Measurements from ENCODE around the gene BLNK. TPM values are rescaled to one million over a fixed set of nuclear protein-coding genes. Genes with fewer than 3 reads are reported as not detected.

The BLNK gene
- total and polyA plus RNA-seq, 7 experiments from 2014 or later, result 0.17 to 6.5 (median 0.55) TPM; not detected in 1

DNA sequence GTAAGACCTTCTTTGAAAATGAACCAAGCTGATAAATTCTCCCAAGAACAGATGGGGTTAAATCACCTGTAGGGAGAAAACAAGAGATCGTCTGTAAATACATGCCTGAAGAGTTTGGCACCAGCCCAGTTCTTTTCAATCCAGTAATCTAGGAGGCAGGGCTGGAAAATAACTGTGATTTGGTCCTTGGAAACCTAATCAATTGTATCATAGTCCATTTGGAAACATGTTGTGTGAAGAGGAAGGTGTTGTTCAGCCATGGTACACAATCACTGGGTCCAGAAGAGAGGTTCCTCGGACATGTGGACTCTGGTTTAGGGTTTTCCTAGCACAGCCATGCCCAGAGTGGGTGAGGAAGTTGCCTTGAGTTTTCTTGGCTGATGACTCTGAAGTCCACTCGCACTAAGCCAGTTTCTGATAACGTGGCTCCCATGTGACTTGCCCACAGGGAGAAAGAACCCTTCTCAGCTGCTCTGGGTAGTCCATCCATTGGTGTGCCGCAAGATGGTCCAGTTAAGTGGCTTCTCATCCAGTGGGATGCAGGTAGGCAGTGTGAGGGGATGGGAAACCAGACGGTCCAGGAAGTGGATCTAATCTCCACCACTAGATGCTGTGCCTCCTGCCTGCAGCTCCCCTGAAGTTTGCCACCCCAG, 5.1 kb downstream of the BLNK start:
- H3K9me3 Mint-ChIP-seq, result peaks cover 0 to 4% (median 0%) of the 10 kb centered on the region in 11 donors
- ChIA-PET POLR2A (no interaction called here), CTCF (no interaction called here)
- Histone ChIP-seq H3K9me3 (ENCODE audit: control insufficient read depth in 2 of 3, low read length in 3 of 3) (no peaks in the 10 kb centered on the region), H3K4me1 (ENCODE audit: control insufficient read depth in 2 of 2, insufficient read depth in 2 of 2, low read length in 2 of 2) (no peaks in the 10 kb centered on the region), H3K36me3 (ENCODE audit: control insufficient read depth in 2 of 3, insufficient read depth in 3 of 3, low read length in 3 of 3) (no peaks in the 10 kb centered on the region), H3K27ac (ENCODE audit: low read depth, low read length) (no peak overlapping the region), H3K4me3 (ENCODE audit: low read length) (no peak overlapping the region), H3K27me3 (ENCODE audit: control insufficient read depth in 2 of 2, insufficient read depth in 2 of 2, low read length in 2 of 2) (no peaks in the 10 kb centered on the region)
- no peaks in the 10 kb centered on the region for H3K4me1 Mint-ChIP-seq
- H3K27me3 Mint-ChIP-seq, result peaks cover 0 to 25% (median 6%) of the 10 kb centered on the region in 5 donors
- intact Hi-C loops (cut with micrococcal nuclease), result no loop called here
- DNase-seq, result no peak
- no peak for ATAC-seq
- no peak overlapping the region for H3K4me3 Mint-ChIP-seq
- no peak overlapping the region for H3K27ac Mint-ChIP-seq
- no peaks in the 10 kb centered on the region for H3K36me3 Mint-ChIP-seq

DNA sequence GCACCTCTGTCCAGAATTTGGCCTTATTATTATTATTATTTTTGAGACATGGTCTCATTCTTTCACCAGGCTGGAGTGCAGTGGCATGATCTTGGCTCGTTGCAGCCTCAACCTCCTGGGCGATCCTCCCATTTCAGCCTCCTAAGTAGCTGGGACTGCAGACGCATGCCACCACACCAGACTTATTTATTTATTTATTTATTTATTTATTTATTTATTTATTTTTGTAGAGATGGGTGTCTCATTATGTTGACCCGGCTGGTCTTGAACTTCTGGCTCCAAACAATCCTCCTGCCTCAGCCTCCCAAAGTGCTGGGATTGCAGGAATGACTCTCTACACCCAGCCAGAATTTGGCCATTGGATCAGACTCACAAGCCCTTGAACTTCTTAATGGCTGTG, 6.4 kb downstream of the BLNK start:
- H3K27ac Mint-ChIP-seq, result no peak overlapping the region
- no peaks in the 10 kb centered on the region for H3K36me3 Mint-ChIP-seq
- Histone ChIP-seq H3K9me3 (ENCODE audit: control insufficient read depth in 2 of 3, low read length in 3 of 3) (no peaks in the 10 kb centered on the region), H3K27ac (ENCODE audit: low read depth, low read length) (no peak overlapping the region), H3K4me3 (ENCODE audit: low read length) (no peak overlapping the region), H3K27me3 (ENCODE audit: control insufficient read depth in 2 of 2, insufficient read depth in 2 of 2, low read length in 2 of 2) (no peaks in the 10 kb centered on the region), H3K4me1 (ENCODE audit: control insufficient read depth in 2 of 2, insufficient read depth in 2 of 2, low read length in 2 of 2) (no peaks in the 10 kb centered on the region), H3K36me3 (ENCODE audit: control insufficient read depth in 2 of 3, insufficient read depth in 3 of 3, low read length in 3 of 3) (no peaks in the 10 kb centered on the region)
- peaks cover 0 to 23% (median 6%) of the 10 kb centered on the region in 5 donors for H3K27me3 Mint-ChIP-seq
- peaks cover 0 to 2% (median 0%) of the 10 kb centered on the region in 11 donors for H3K9me3 Mint-ChIP-seq
- no peak for ATAC-seq
- ChIA-PET POLR2A (no interaction called here), CTCF (interaction anchor here (1.2 kb wide), 1 partner anchor 37 kb away, joined by 3 read pairs; no protein-coding TSS in a partner anchor)
- H3K4me1 Mint-ChIP-seq, result no peaks in the 10 kb centered on the region
- DNase-seq, result no peak
- H3K4me3 Mint-ChIP-seq, result no peak overlapping the region
- intact Hi-C loops (cut with micrococcal nuclease), result no loop called here

DNA sequence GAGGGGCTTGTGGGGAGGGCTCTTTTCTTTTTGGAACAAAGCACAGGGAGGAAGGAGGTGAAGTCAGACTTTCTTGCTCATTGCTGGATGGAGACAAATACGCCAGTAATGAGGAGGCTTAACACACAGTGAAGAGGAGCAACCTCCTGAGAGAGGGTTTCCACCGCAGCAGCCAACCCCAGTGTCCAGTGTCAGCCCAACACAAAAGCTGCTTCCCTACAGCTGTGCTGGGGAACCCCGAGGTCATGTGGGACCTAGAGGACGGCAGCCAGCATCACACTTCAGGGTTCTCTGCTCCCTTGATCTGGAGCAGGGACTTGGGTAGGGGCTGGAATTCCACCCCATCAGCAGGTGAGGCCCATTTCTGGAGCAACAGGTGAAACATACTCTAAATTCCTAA, 7.7 kb downstream of the BLNK start:
- H3K9me3 ChIP-seq (ENCODE audit: control insufficient read depth in 2 of 3, low read length in 3 of 3), result no peaks in the 10 kb centered on the region
- Mint-ChIP-seq H3K27ac (no peak overlapping the region), H3K27me3 (peaks cover 0 to 14% (median 2%) of the 10 kb centered on the region in 5 donors), H3K9me3 (no peaks in the 10 kb centered on the region), H3K4me3 (no peak overlapping the region), H3K4me1 (peaks cover 0 to 2% (median 0%) of the 10 kb centered on the region in 7 donors), H3K36me3 (no peaks in the 10 kb centered on the region)
- H3K27me3 ChIP-seq (ENCODE audit: control insufficient read depth in 2 of 2, insufficient read depth in 2 of 2, low read length in 2 of 2), result no peaks in the 10 kb centered on the region
- intact Hi-C loops (cut with micrococcal nuclease), result no loop called here
- ATAC-seq (no peak), DNase-seq (no peak)
- no peaks in the 10 kb centered on the region for H3K36me3 ChIP-seq (ENCODE audit: control insufficient read depth in 2 of 3, insufficient read depth in 3 of 3, low read length in 3 of 3)
- H3K4me1 ChIP-seq (ENCODE audit: control insufficient read depth in 2 of 2, insufficient read depth in 2 of 2, low read length in 2 of 2), result no peaks in the 10 kb centered on the region
- ChIA-PET POLR2A (no interaction called here), CTCF (no interaction called here)
- no peak overlapping the region for H3K4me3 ChIP-seq (ENCODE audit: low read length)
- no peak overlapping the region for H3K27ac ChIP-seq (ENCODE audit: low read depth, low read length)

DNA sequence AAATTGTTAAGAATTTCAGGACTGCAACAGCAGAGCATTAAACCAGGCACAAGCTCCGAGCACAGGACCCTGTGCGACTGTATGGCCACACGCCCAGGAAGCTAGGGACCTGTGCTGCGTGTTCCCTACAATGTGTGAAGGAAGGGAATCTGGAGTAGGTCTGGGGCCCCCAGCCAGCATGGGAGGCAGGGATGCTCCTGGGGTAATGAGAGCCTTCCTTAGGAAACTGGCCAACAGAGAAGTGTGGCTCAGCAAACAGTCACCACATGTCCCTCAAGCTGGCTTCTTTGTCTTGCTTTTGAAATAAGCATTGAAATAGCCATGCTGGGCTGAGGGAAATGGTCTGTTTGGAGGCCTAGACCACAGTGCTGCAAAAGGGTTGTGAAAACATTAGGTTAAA, 8.2 kb downstream of the BLNK start:
- Histone ChIP-seq H3K9me3 (ENCODE audit: control insufficient read depth in 2 of 3, low read length in 3 of 3) (no peaks in the 10 kb centered on the region), H3K27me3 (ENCODE audit: control insufficient read depth in 2 of 2, insufficient read depth in 2 of 2, low read length in 2 of 2) (no peaks in the 10 kb centered on the region), H3K27ac (ENCODE audit: low read depth, low read length) (no peak overlapping the region), H3K4me1 (ENCODE audit: control insufficient read depth in 2 of 2, insufficient read depth in 2 of 2, low read length in 2 of 2) (no peaks in the 10 kb centered on the region), H3K4me3 (ENCODE audit: low read length) (no peak overlapping the region), H3K36me3 (ENCODE audit: control insufficient read depth in 2 of 3, insufficient read depth in 3 of 3, low read length in 3 of 3) (no peaks in the 10 kb centered on the region)
- Mint-ChIP-seq H3K36me3 (no peaks in the 10 kb centered on the region), H3K9me3 (no peaks in the 10 kb centered on the region), H3K27ac (peak overlapping the region in 1 of 9 donors; percentile 8), H3K4me1 (peaks cover 0 to 2% (median 0%) of the 10 kb centered on the region in 7 donors), H3K27me3 (peaks cover 0 to 10% (median 2%) of the 10 kb centered on the region in 5 donors), H3K4me3 (no peak overlapping the region)
- ChIA-PET POLR2A (no interaction called here), CTCF (no interaction called here)
- ATAC-seq, result no peak
- no peak for DNase-seq
- intact Hi-C loops (cut with micrococcal nuclease), result no loop called here

DNA sequence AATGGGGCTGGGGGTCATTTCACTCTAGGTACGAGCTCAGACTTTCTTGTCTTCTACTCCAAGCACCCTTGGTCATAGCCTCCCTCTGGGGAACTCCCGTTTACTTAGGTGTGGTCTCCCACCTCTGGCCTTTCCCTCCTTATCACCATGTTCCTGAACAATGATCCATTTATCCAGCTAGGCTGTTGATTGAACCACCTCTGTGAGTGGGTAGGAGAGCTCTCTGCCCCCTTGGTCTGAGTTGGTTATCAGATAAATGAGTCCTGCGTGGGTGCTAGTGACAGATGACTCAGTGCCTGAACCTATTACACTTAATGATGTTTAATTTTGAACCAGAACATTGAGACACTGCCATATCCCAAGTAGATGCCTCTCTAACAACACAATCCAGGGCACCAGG, 9.4 kb downstream of the BLNK start:
- ChIA-PET CTCF (interaction anchor here (0.7 kb wide), 1 partner anchor 32 kb away, joined by 3 read pairs; no protein-coding TSS in a partner anchor), POLR2A (no interaction called here)
- Mint-ChIP-seq H3K27ac (no peak overlapping the region), H3K4me3 (no peak overlapping the region), H3K9me3 (no peaks in the 10 kb centered on the region), H3K4me1 (peaks cover 0 to 2% (median 0%) of the 10 kb centered on the region in 7 donors), H3K36me3 (no peaks in the 10 kb centered on the region), H3K27me3 (peaks cover 0 to 5% (median 2%) of the 10 kb centered on the region in 5 donors)
- H3K27me3 ChIP-seq (ENCODE audit: control insufficient read depth in 2 of 2, insufficient read depth in 2 of 2, low read length in 2 of 2), result no peaks in the 10 kb centered on the region
- no peak overlapping the region for H3K4me3 ChIP-seq (ENCODE audit: low read length)
- no peak overlapping the region for H3K27ac ChIP-seq (ENCODE audit: low read depth, low read length)
- no peaks in the 10 kb centered on the region for H3K4me1 ChIP-seq (ENCODE audit: control insufficient read depth in 2 of 2, insufficient read depth in 2 of 2, low read length in 2 of 2)
- DNase-seq (no peak), ATAC-seq (no peak)
- no peaks in the 10 kb centered on the region for H3K36me3 ChIP-seq (ENCODE audit: control insufficient read depth in 2 of 3, insufficient read depth in 3 of 3, low read length in 3 of 3)
- no peaks in the 10 kb centered on the region for H3K9me3 ChIP-seq (ENCODE audit: control insufficient read depth in 2 of 3, low read length in 3 of 3)
- intact Hi-C loops (cut with micrococcal nuclease), result no loop called here

DNA sequence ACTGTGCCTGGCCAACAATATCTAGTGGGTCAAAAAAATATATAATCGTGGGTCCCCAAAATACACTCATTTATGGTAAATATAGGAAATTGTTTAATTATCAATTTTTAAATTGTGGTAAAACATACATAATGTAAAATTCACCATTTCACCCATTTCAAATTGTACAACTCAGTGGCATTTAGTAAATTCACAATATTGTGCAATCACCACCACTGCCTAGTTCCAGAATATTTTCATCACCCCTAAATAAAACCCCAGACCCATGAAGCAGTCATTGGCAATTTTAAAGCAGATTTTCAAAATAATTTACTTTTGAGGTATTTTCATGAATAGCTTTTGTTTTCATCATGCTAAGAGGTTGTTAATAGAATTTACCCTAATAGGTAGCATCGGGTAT, 10.2 kb downstream of the BLNK start:
- Mint-ChIP-seq H3K27me3 (peaks cover 0 to 3% (median 2%) of the 10 kb centered on the region in 5 donors), H3K4me1 (peaks cover 0 to 4% (median 0%) of the 10 kb centered on the region in 7 donors), H3K36me3 (no peaks in the 10 kb centered on the region), H3K27ac (no peak overlapping the region), H3K4me3 (no peak overlapping the region), H3K9me3 (no peaks in the 10 kb centered on the region)
- ChIA-PET CTCF (interaction anchor here (0.7 kb wide), 1 partner anchor 31 kb away, joined by 3 read pairs; no protein-coding TSS in a partner anchor), POLR2A (no interaction called here)
- H3K36me3 ChIP-seq (ENCODE audit: control insufficient read depth in 2 of 3, insufficient read depth in 3 of 3, low read length in 3 of 3), result no peaks in the 10 kb centered on the region
- ATAC-seq (no peak), DNase-seq (no peak)
- intact Hi-C loops (cut with micrococcal nuclease), result no loop called here
- H3K9me3 ChIP-seq (ENCODE audit: control insufficient read depth in 2 of 3, low read length in 3 of 3), result no peaks in the 10 kb centered on the region
- no peak overlapping the region for H3K4me3 ChIP-seq (ENCODE audit: low read length)
- H3K27ac ChIP-seq (ENCODE audit: low read depth, low read length), result no peak overlapping the region
- no peaks in the 10 kb centered on the region for H3K4me1 ChIP-seq (ENCODE audit: control insufficient read depth in 2 of 2, insufficient read depth in 2 of 2, low read length in 2 of 2)
- no peaks in the 10 kb centered on the region for H3K27me3 ChIP-seq (ENCODE audit: control insufficient read depth in 2 of 2, insufficient read depth in 2 of 2, low read length in 2 of 2)

DNA sequence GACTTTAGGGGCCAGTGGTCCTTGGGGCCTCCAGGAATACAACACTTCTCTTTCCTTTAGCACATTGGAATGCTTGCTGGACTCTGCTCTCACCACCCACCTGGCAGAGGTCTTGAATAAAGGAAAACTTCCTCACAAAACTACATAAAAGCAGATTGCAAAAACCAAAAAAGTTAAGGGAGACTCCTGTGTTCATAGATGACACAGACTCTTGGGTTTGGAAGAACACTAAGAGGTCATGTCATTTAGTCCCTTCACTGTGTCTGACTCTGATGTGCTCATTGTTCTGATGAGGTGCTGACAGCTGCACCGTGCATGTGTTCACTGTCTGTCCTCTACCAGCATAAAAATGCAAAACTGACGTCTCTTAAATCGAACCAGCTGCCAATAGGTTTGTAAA, 11.4 kb downstream of the BLNK start:
- ChIA-PET CTCF (no interaction called here), POLR2A (interaction anchor here (0.7 kb wide), 1 partner anchor 390 kb away, joined by 3 read pairs; no protein-coding TSS in a partner anchor)
- intact Hi-C loops (cut with micrococcal nuclease), result no loop called here
- ATAC-seq, result no peak
- Mint-ChIP-seq H3K4me3 (no peak overlapping the region), H3K27me3 (peaks cover 0 to 2% (median 0%) of the 10 kb centered on the region in 5 donors), H3K4me1 (peaks cover 0 to 4% (median 0%) of the 10 kb centered on the region in 7 donors), H3K27ac (no peak overlapping the region), H3K9me3 (no peaks in the 10 kb centered on the region), H3K36me3 (no peaks in the 10 kb centered on the region)
- Histone ChIP-seq H3K27ac (ENCODE audit: low read depth, low read length) (no peak overlapping the region), H3K9me3 (ENCODE audit: control insufficient read depth in 2 of 3, low read length in 3 of 3) (no peaks in the 10 kb centered on the region), H3K4me1 (ENCODE audit: control insufficient read depth in 2 of 2, insufficient read depth in 2 of 2, low read length in 2 of 2) (no peaks in the 10 kb centered on the region), H3K4me3 (ENCODE audit: low read length) (no peak overlapping the region), H3K27me3 (ENCODE audit: control insufficient read depth in 2 of 2, insufficient read depth in 2 of 2, low read length in 2 of 2) (no peaks in the 10 kb centered on the region), H3K36me3 (ENCODE audit: control insufficient read depth in 2 of 3, insufficient read depth in 3 of 3, low read length in 3 of 3) (no peaks in the 10 kb centered on the region)
- no peak for DNase-seq
